Activated T-cell treated with anti-CD3 and anti-CD28 coated beads for 48 hours (primary cell): ENCODE measurements around the gene BAIAP3.

ENCODE experiments used
- DNase-seq: peaks from one replicate; pipeline ENCODE4 v3.0.0-alpha.2; 2020; ENCODE audit warnings: low read depth

The BAIAP3 gene

DNA sequence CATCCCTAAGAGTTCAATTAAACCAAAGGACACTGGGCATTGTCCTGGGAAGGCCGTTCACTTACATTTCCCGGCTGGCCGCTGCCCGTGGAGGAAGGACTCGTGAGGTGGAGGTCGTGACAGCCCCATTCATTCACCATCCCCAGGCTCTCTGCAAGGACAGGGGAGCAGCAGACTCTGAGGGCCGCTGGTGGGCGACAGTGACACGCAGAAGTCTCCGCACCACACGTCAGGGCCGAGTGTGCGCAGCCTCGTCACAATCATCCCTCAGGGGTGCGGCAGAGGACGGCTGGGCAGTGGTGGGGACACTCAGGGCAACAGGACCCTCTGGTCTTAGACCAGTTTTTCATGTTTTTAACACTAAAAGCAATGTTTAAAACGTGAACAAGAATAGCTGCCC lies 59.4 kb downstream of the BAIAP3 start:
- no peak for DNase-seq

DNA sequence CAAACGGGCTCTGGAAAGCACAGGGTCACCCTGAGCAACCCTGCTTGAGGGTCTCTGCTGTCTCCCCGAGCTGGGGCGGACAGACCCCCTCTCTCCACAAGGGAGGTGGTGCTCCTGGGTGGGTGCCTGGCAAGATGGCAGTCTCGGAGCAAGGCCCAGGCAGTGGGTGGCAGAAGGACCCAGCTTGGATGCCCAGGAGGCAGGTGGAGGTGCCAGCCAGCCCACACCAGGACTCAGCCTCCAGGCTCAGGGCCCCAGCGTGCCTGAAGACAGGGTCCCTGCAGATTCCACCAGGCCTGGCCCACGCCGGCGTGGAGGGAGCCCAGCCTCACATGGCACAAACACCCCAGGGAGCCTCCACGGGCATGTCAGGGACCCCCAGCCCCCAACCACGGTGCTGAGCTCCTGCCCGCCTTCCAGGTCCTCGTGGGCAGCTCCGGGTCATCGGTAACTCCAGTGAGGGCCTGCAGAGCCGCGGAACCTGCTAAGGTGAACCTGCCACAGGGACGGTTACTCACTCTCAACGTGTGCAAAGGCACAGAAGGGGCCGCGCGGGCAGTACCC lies 60.2 kb downstream of the BAIAP3 start:
- no peak for DNase-seq

DNA sequence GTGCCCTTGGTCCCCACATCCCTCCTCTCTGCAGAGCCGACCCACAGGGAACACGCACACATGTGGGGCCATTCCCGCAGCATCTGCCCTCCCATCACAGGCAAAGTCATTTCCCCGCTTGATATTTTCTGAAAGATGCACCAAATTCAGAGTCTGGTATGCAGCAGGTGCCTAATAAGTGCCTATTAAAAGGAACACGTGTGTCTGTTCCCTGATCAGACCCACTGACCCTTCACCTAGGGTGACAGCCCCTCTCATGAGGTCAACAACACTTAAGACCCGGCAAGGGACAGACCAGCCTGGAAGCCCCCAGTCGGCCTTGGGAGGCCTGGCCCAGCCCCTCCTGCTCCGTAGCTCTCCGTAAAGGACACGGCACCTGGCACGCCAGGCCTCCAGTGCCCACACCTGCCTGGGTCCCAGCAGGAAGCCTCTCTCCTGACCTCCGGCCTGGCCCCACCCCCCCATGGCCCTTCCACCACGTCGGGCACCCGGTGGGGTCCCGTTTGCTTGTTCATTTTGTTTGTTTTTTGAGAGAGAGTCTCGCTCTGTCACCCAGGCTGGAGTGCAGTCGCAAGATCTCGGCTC lies 61.0 kb downstream of the BAIAP3 start:
- no peak for DNase-seq

DNA sequence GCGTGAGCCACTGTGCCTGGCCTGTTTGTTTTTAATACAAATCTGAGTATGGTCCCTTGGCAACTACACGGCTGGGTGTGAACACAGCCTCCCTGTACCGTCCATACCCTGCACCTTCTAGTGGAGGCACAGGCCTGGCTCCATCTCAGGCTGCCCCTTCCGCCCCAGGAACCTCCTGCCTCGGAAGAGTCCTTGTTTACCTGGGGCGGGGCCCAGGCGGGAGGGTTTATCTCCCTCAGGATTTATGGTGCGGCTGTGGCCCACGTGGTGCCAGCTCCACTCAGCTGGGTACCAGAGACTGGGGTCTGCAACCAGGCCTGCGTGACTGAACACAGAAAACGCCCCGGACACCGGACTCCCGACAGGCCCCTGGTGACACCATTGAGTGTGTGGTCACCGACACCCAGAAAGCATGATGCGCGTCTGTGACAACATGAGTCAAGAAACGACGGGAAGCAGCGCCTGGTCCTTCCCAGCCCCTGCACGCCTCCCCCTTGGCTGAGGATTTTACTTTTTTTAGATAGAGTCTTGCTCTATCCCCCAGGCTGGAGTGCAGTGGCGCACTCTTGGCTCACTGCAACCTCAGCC lies 62.1 kb downstream of the BAIAP3 start:
- no peak for DNase-seq

DNA sequence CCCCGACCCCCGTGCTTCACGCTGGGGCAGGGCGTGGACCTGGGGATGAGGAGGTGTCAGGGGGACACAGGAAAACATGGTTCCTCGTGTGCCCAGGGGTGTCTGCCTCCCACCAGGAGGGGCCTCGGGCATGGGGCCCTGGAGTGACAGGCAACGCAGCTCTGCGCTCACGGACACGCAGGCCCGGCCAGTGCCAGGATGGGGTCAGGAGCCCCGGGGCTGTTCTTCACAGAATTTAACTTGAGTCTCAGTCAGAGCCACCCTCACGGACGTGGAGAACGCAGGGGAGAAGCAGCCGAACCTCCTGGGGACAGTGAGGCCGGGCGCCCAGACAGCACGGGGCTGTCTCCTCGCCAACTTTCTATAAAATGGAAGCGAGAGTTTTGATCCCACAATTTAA lies 64.3 kb downstream of the BAIAP3 start:
- DNase-seq: no peak

DNA sequence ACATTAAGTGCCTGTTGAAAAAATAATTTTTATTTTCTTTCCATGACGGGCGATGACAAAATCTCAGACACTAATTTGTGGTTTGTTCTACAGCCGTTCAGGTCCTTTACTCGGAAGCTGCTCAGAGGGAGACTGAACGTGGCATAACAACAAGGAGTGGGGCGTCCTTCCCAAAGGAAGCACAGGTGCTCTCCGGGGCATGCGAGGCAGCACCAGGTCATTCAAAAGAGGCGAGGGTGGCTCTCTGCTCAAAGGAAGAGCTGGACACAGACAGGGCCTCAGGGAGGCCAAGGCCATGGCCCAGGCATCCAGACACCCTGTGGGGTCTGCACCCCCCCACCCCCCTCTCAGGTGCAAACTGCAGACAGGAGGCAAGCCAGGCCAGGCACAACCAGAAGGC lies 64.9 kb downstream of the BAIAP3 start:
- no peak for DNase-seq
